Endodermal cell (in vitro differentiated cells): Measurements from ENCODE around the gene PADI3. TPM values are rescaled to one million over a fixed set of nuclear protein-coding genes. Genes with fewer than 3 reads are reported as not detected.

ENCODE experiments used
- DNase-seq: peaks from one replicate; pipeline ENCODE4 v3.0.0-alpha.2; 2017
- H3K27ac ChIP-seq: 2 replicates; pipeline ENCODE4 v1.5.1; 2013; ENCODE audit warnings: mild to moderate bottlenecking, low read depth, low read length, moderate library complexity
- H3K27me3 ChIP-seq: 2 replicates; pipeline ENCODE4 v1.6.1; 2013; ENCODE audit warnings: mild to moderate bottlenecking, low read length, moderate library complexity; ENCODE audit not compliant: insufficient read depth, control insufficient read depth, poor library complexity, severe bottlenecking
- H3K36me3 ChIP-seq: 2 replicates; pipeline ENCODE4 v1.7.0; 2013; ENCODE audit warnings: mild to moderate bottlenecking, low read length, moderate library complexity; ENCODE audit not compliant: control insufficient read depth, insufficient read depth
- H3K4me1 ChIP-seq: one replicate; pipeline ENCODE4 v1.7.0; 2013; ENCODE audit warnings: low read length; ENCODE audit not compliant: control insufficient read depth, insufficient read depth
- H3K4me3 ChIP-seq: 2 replicates; pipeline ENCODE4 v1.5.1; 2013; ENCODE audit warnings: mild to moderate bottlenecking, low read length, moderate library complexity
- H3K9ac ChIP-seq: 2 replicates; pipeline ENCODE4 v1.6.1; 2013; ENCODE audit warnings: mild to moderate bottlenecking, low read length, moderate library complexity; ENCODE audit not compliant: poor library complexity, severe bottlenecking; ENCODE audit errors: extremely low read depth
- H3K9me3 ChIP-seq: 2 replicates; pipeline ENCODE4 v1.6.1; 2013; ENCODE audit warnings: mild to moderate bottlenecking, low read length, moderate library complexity; ENCODE audit not compliant: control insufficient read depth
- H3K27ac Mint-ChIP-seq: 2 replicates; pipeline ENCODE4 v1.8.0; 2020; ENCODE audit warnings: mixed read lengths
- H3K27me3 Mint-ChIP-seq: 2 replicates; pipeline ENCODE4 v1.8.0; 2021; ENCODE audit warnings: mild to moderate bottlenecking, mixed read lengths; ENCODE audit not compliant: insufficient read depth
- H3K36me3 Mint-ChIP-seq: 2 replicates; pipeline ENCODE4 v1.8.0; 2020; ENCODE audit warnings: low read depth, mixed read lengths
- H3K4me1 Mint-ChIP-seq: 2 replicates; pipeline ENCODE4 v1.8.0; 2020; ENCODE audit warnings: mixed read lengths
- H3K4me3 Mint-ChIP-seq: 2 replicates; pipeline ENCODE4 v1.8.0; 2020; ENCODE audit warnings: mild to moderate bottlenecking, moderate library complexity, mixed read lengths
- H3K9me3 Mint-ChIP-seq: 2 replicates; pipeline ENCODE4 v1.8.0; 2020; ENCODE audit warnings: mild to moderate bottlenecking, mixed read lengths
- CTCF ChIP-seq: fragments of 200-600 bp; sonication (generic); conservative IDR thresholded peaks from 2 replicates; pipeline ENCODE4 v1.5.0; 2021; ENCODE audit warnings: antibody characterized with exemption, mild to moderate bottlenecking
- WGBS, 2 experiments: methylation state at CpG; one replicate each; pipeline versions ENCODE4 v1.1.5 to v1.1.7; 2013; ENCODE audit warnings: missing lambda C conversion rate in 2 of 2, mixed read lengths in 1 of 2; ENCODE audit not compliant: insufficient coverage in 1 of 2, insufficient read length in 1 of 2; 5-methylcytosine and 5-hydroxymethylcytosine counted together
- total RNA-seq, 2 donors: library from RNA; stranded (reverse); fragmentation: NEBNext Ultra II Directional in 1 of 2; extraction: Animal tissue kit (Norgen Biotek cat#: 25700) in 1 of 2; gene quantifications; 2 replicates in 1 of 2; 3 replicates in 1 of 2; pipeline ENCODE4 v1.2.1, GENCODE V29; 2021

Gene PADI3
- total RNA-seq, 2 donors from 2014 or later, result 0.29 to 0.33 TPM

- H3K27ac ChIP-seq, result peak overlapping the region; percentile 16
- no peak for TF ChIP-seq CTCF
- H3K4me3 ChIP-seq, result no peak overlapping the region
- Mint-ChIP-seq H3K27me3 (no peaks in the 10 kb centered on the region), H3K4me3 (no peak overlapping the region), H3K9me3 (no peaks in the 10 kb centered on the region), H3K4me1 (no peaks in the 10 kb centered on the region), H3K36me3 (no peaks in the 10 kb centered on the region), H3K27ac (no peak overlapping the region)
- no peaks in the 10 kb centered on the region for H3K27me3 ChIP-seq
- WGBS, 2 experiments, result 89 to 95% methylated on average over 14 of the region's 14 CpGs
- no peaks in the 10 kb centered on the region for H3K4me1 ChIP-seq
- no peaks in the 10 kb centered on the region for H3K9me3 ChIP-seq
- no peak for DNase-seq
- H3K9ac ChIP-seq, result no peak overlapping the region
- H3K36me3 ChIP-seq, result no peaks in the 10 kb centered on the region
These were observed 30.3 kb downstream of the PADI3 start for GRCh38 chr1:17278996-17279830.

- Mint-ChIP-seq H3K27ac (no peak overlapping the region), H3K36me3 (no peaks in the 10 kb centered on the region), H3K4me1 (no peaks in the 10 kb centered on the region), H3K4me3 (no peak overlapping the region), H3K27me3 (no peaks in the 10 kb centered on the region), H3K9me3 (no peaks in the 10 kb centered on the region)
- Histone ChIP-seq H3K27ac (no peak overlapping the region), H3K4me3 (no peak overlapping the region), H3K9me3 (no peaks in the 10 kb centered on the region), H3K36me3 (no peaks in the 10 kb centered on the region), H3K27me3 (no peaks in the 10 kb centered on the region), H3K4me1 (no peaks in the 10 kb centered on the region), H3K9ac (no peak overlapping the region)
- DNase-seq, result no peak
- no peak for TF ChIP-seq CTCF
- 85 to 93% methylated on average over 7 of the region's 7 CpGs for WGBS, 2 experiments
These were observed 31.5 kb downstream of the PADI3 start for GRCh38 chr1:17280436-17280835.

- H3K27ac Mint-ChIP-seq, result no peak overlapping the region
- no peaks in the 10 kb centered on the region for H3K36me3 Mint-ChIP-seq
- Histone ChIP-seq H3K9me3 (no peaks in the 10 kb centered on the region), H3K27me3 (no peaks in the 10 kb centered on the region), H3K4me1 (no peaks in the 10 kb centered on the region), H3K36me3 (no peaks in the 10 kb centered on the region), H3K9ac (no peak overlapping the region), H3K27ac (no peak overlapping the region), H3K4me3 (no peak overlapping the region)
- H3K4me1 Mint-ChIP-seq, result no peaks in the 10 kb centered on the region
- no peak for TF ChIP-seq CTCF
- no peak for DNase-seq
- no peak overlapping the region for H3K4me3 Mint-ChIP-seq
- no peaks in the 10 kb centered on the region for H3K9me3 Mint-ChIP-seq
- WGBS, 2 experiments, result 90 to 95% methylated on average over 2 of the region's 2 CpGs
- no peaks in the 10 kb centered on the region for H3K27me3 Mint-ChIP-seq
These were observed 32.0 kb downstream of the PADI3 start for GRCh38 chr1:17280894-17281293.
